Stimulated activated naive CD8-positive, alpha-beta T cell treated with anti-CD3 and anti-CD28 coated beads, Interleukin-15, Interleukin-2, amounts not matched to agents 100 U/mL and 50 U/mL, for 24 hours (primary cell): Measurements from ENCODE around the gene PDE4B.

ENCODE experiments used
- ATAC-seq: fragments of 150-1000 bp; cut with Tn5 transposase; one replicate; pipeline ENCODE4 v1.10.0; 2021
- DNase-seq: peaks from one replicate; pipeline ENCODE4 v3.0.0; 2021

The PDE4B gene

GRCh38 chr1:66183400-66183799 is 390.7 kb downstream of the PDE4B start:
- ATAC-seq (no peak), DNase-seq (no peak)

GRCh38 chr1:66197120-66197519 is 404.4 kb downstream of the PDE4B start:
- DNase-seq, result no peak
- ATAC-seq, result no peak

- DNase-seq, result no peak
- ATAC-seq, result no peak
Measured at GRCh38 chr1:66197785-66198184, 405.1 kb downstream of the PDE4B start.

GRCh38 chr1:66206563-66207144 is 414.0 kb downstream of the PDE4B start:
- no peak for DNase-seq
- ATAC-seq, result no peak

- DNase-seq, result no peak
- no peak for ATAC-seq
Measured at GRCh38 chr1:66207484-66207883, 414.8 kb downstream of the PDE4B start.

- DNase-seq, result no peak
- no peak for ATAC-seq
Measured at GRCh38 chr1:66208632-66209031, 415.9 kb downstream of the PDE4B start.

- ATAC-seq (no peak), DNase-seq (no peak)
Measured at GRCh38 chr1:66210635-66211244, 418.0 kb downstream of the PDE4B start.

- no peak for DNase-seq
- ATAC-seq, result no peak
Measured at GRCh38 chr1:66211521-66211920, 418.8 kb downstream of the PDE4B start.

GRCh38 chr1:66213491-66213890 is 420.8 kb downstream of the PDE4B start:
- no peak for ATAC-seq
- no peak for DNase-seq

GRCh38 chr1:66214901-66215300 is 422.2 kb downstream of the PDE4B start:
- peak; percentile 23 for ATAC-seq

GRCh38 chr1:66217021-66217420 is 424.3 kb downstream of the PDE4B start:
- DNase-seq (no peak), ATAC-seq (no peak)

More at GRCh38 chr1:66214901-66215300, 422.2 kb downstream of the PDE4B start:
- no peak for DNase-seq

- ATAC-seq (no peak), DNase-seq (no peak)
Measured at GRCh38 chr1:66217561-66217960, 424.9 kb downstream of the PDE4B start.

- DNase-seq (no peak), ATAC-seq (no peak)
Measured at GRCh38 chr1:66220477-66220876, 427.8 kb downstream of the PDE4B start.

- DNase-seq, result no peak
- no peak for ATAC-seq
Measured at GRCh38 chr1:66223681-66224080, 431.0 kb downstream of the PDE4B start.

- ATAC-seq (no peak), DNase-seq (no peak)
Measured at GRCh38 chr1:66226985-66227384, 434.3 kb downstream of the PDE4B start.

GRCh38 chr1:66227966-66228365 is 435.3 kb downstream of the PDE4B start:
- ATAC-seq, result no peak

GRCh38 chr1:66231217-66231616 is 438.5 kb downstream of the PDE4B start:
- ATAC-seq (peak; percentile 65), DNase-seq (no peak)

More at GRCh38 chr1:66227966-66228365, 435.3 kb downstream of the PDE4B start:
- no peak for DNase-seq

GRCh38 chr1:66231681-66232463 is 439.2 kb downstream of the PDE4B start:
- ATAC-seq (no peak), DNase-seq (no peak)

GRCh38 chr1:66237042-66237441 is 444.3 kb downstream of the PDE4B start:
- DNase-seq, result no peak

GRCh38 chr1:66237722-66238479 is 445.2 kb downstream of the PDE4B start:
- no peak for DNase-seq
- ATAC-seq, result no peak

More at GRCh38 chr1:66237042-66237441, 444.3 kb downstream of the PDE4B start:
- ATAC-seq, result no peak

GRCh38 chr1:66239834-66240233 is 447.1 kb downstream of the PDE4B start:
- no peak for DNase-seq
- no peak for ATAC-seq
